Mesenchymal stem cell (in vitro differentiated cells and primary cell): Measurements from ENCODE around the gene SNW1.
"Not testable (repeated sequence)": the region's sequence is repeated elsewhere in the genome, so short reads cannot be mapped to it uniquely, and the experiment has no call there.

Source experiments
- DNase-seq: peaks from one replicate; pipeline ENCODE4 v3.0.0-alpha.2; 2013
- H2AFZ ChIP-seq: one replicate; pipeline ENCODE4 v1.6.1; 2013; ENCODE audit warnings: low read depth, mild to moderate bottlenecking, control low read depth, inconsistent platforms, low read length, moderate library complexity
- H2AK5ac ChIP-seq: 2 replicates; pipeline ENCODE4 v1.6.1; 2013; ENCODE audit warnings: low read length, moderate library complexity, mild to moderate bottlenecking, inconsistent platforms; ENCODE audit not compliant: severe bottlenecking
- H2BK120ac ChIP-seq: one replicate; pipeline ENCODE4 v1.6.1; 2013; ENCODE audit warnings: low read depth, mild to moderate bottlenecking, inconsistent platforms, low read length, moderate library complexity
- H2BK12ac ChIP-seq, 2 experiments: one replicate each; pipeline ENCODE4 v1.6.1; 2013; ENCODE audit warnings: inconsistent platforms in 2 of 2, low read length in 2 of 2, mild to moderate bottlenecking in 2 of 2, moderate library complexity in 2 of 2, control low read depth in 1 of 2
- H2BK15ac ChIP-seq: one replicate; pipeline ENCODE4 v1.6.1; 2013; ENCODE audit warnings: mild to moderate bottlenecking, low read depth, inconsistent platforms; ENCODE audit not compliant: poor library complexity, severe bottlenecking
- H2BK5ac ChIP-seq: 2 replicates; pipeline ENCODE4 v1.6.1; 2013; ENCODE audit warnings: low read depth, mild to moderate bottlenecking, low read length, control low read depth, inconsistent platforms; ENCODE audit not compliant: poor library complexity, severe bottlenecking
- H3K14ac ChIP-seq, 2 experiments: one replicate each; pipeline ENCODE4 v1.6.1; 2013; ENCODE audit warnings: inconsistent platforms in 2 of 2, low read length in 2 of 2, control low read depth in 1 of 2, mild to moderate bottlenecking in 1 of 2, moderate library complexity in 1 of 2
- H3K18ac ChIP-seq, 2 experiments: one replicate each; pipeline ENCODE4 v1.6.1; 2013; ENCODE audit warnings: inconsistent platforms in 2 of 2, low read length in 2 of 2, control low read depth in 1 of 2, low read depth in 1 of 2, mild to moderate bottlenecking in 1 of 2
- H3K23ac ChIP-seq, 2 experiments: one replicate each; pipeline ENCODE4 v1.6.1; 2013; ENCODE audit warnings: inconsistent platforms in 2 of 2, low read length in 2 of 2, mild to moderate bottlenecking in 2 of 2, moderate library complexity in 2 of 2, control low read depth in 1 of 2
- H3K27ac ChIP-seq: 2 replicates; pipeline ENCODE4 v1.5.1; 2013; ENCODE audit warnings: mild to moderate bottlenecking, moderate library complexity, low read length, control low read depth, inconsistent platforms; ENCODE audit not compliant: poor library complexity, severe bottlenecking
- H3K27me3 ChIP-seq, 2 experiments: 2 replicates each; pipeline versions ENCODE4 v1.6.1 to v1.7.0; 2013; ENCODE audit warnings: low read length in 2 of 2, mild to moderate bottlenecking in 2 of 2, moderate library complexity in 2 of 2, control low read depth in 1 of 2, inconsistent platforms in 1 of 2; ENCODE audit not compliant: control insufficient read depth in 1 of 2, insufficient read depth in 1 of 2
- H3K36me3 ChIP-seq, 2 experiments: 2 replicates each; pipeline versions ENCODE4 v1.6.1 to v1.7.0; 2013; ENCODE audit warnings: low read length in 2 of 2, control low read depth in 1 of 2, inconsistent platforms in 1 of 2, low read depth in 1 of 2, mild to moderate bottlenecking in 1 of 2; ENCODE audit not compliant: insufficient read depth in 2 of 2, control insufficient read depth in 1 of 2
- H3K4ac ChIP-seq, 2 experiments: one replicate each; pipeline ENCODE4 v1.6.1; 2013; ENCODE audit warnings: inconsistent platforms in 2 of 2, low read length in 2 of 2, mild to moderate bottlenecking in 2 of 2, moderate library complexity in 2 of 2, control low read depth in 1 of 2, low read depth in 1 of 2
- H3K4me1 ChIP-seq: 2 replicates; pipeline ENCODE4 v1.6.1; 2013; ENCODE audit warnings: low read depth, low read length, control low read depth; ENCODE audit not compliant: control insufficient read depth, insufficient read depth
- H3K4me2 ChIP-seq: 2 replicates; pipeline ENCODE4 v1.6.1; 2013; ENCODE audit warnings: low read length, mild to moderate bottlenecking, inconsistent platforms; ENCODE audit not compliant: poor library complexity, severe bottlenecking
- H3K4me3 ChIP-seq, 2 experiments: 2 replicates each; pipeline versions ENCODE4 v1.5.1 to v1.7.0; 2013; ENCODE audit warnings: low read length in 2 of 2, mild to moderate bottlenecking in 2 of 2, control low read depth in 1 of 2, low read depth in 1 of 2; ENCODE audit not compliant: insufficient read depth in 1 of 2
- H3K79me1 ChIP-seq: replicated peaks from 2 replicates; pipeline ENCODE4 v1.6.1; 2013; ENCODE audit warnings: mild to moderate bottlenecking, control low read depth, low read length, inconsistent platforms; ENCODE audit not compliant: poor library complexity, severe bottlenecking
- H3K9ac ChIP-seq: 2 replicates; pipeline ENCODE4 v1.7.0; 2013; ENCODE audit warnings: mild to moderate bottlenecking, low read length, moderate library complexity
- H3K9me3 ChIP-seq: 2 replicates; pipeline ENCODE4 v1.7.0; 2013; ENCODE audit warnings: mild to moderate bottlenecking, low read length; ENCODE audit not compliant: control insufficient read depth
- H4K8ac ChIP-seq: one replicate; pipeline ENCODE4 v1.6.1; 2013; ENCODE audit warnings: inconsistent platforms, mild to moderate bottlenecking, low read length, moderate library complexity
- H4K91ac ChIP-seq: one replicate; pipeline ENCODE4 v1.6.1; 2013; ENCODE audit warnings: mild to moderate bottlenecking, low read length, inconsistent platforms
- WGBS: methylation state at CpG from one replicate; pipeline ENCODE4 v1.1.7; 2013; ENCODE audit warnings: mixed read lengths; 5-methylcytosine and 5-hydroxymethylcytosine counted together

Gene SNW1

DNA sequence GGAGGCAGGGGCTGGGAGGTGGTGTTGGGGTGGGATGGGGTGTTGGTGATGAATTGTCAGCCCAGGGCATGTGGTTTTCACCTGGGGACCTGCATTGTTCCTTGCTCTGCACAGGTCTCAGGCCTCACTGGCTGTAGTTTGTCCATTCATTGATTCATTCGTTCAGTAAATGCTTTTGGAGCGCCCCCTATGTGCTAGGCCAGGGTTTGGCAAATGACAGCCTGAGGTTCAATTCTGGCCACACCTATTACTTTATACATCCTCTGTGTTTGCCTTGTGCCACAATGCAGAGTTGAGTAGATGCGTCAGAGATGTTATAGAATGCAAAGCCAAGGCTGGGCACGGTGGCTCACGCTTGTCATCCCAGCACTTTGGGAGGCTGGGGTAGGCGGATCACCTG, 43.6 kb upstream of the SNW1 start:
- Histone ChIP-seq H3K27ac (no peak overlapping the region), H3K9ac (no peak overlapping the region), H3K4me1 (no peaks in the 10 kb centered on the region), H3K23ac (no peak overlapping the region), H2BK12ac (no peak overlapping the region), H3K79me1 (peaks cover 9% of the 10 kb centered on the region), H3K4me2 (no peak overlapping the region), H3K18ac (no peak overlapping the region), H3K14ac (no peak overlapping the region), H3K4ac (no peak overlapping the region), H3K4me3 (no peak overlapping the region), H2BK120ac (no peak overlapping the region), H3K36me3 (no peaks in the 10 kb centered on the region), H4K91ac (no peak overlapping the region), H2BK15ac (no peak overlapping the region), H2AK5ac (no peak overlapping the region), H3K27me3 (no peaks in the 10 kb centered on the region), H3K9me3 (no peaks in the 10 kb centered on the region), H4K8ac (no peak overlapping the region), H2BK5ac (no peak overlapping the region), H2AFZ (no peak overlapping the region)
- WGBS = 56% methylated on average over 5 of the region's 6 CpGs
- no peak for DNase-seq

DNA sequence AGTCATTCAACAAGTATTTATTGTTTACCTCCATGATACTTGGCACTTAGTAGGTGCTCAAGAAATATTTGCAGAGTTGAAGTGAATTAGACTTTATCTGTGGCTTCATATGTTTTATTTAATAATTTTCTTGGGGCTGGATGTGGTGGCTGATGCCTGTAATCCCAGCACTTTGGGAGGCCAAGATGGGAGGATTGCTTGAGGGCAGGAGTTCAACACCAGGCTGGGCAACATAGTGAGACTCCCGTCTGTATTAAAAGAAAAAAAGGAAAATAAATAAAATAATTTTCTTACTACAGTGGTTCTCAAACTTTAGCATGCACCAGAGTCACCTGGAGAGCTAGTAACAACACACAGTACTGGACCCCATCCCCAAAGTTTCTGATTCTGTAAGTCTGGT, 39.9 kb upstream of the SNW1 start:
- Histone ChIP-seq H3K27me3 (no peaks in the 10 kb centered on the region), H3K18ac (no peak overlapping the region)

DNA sequence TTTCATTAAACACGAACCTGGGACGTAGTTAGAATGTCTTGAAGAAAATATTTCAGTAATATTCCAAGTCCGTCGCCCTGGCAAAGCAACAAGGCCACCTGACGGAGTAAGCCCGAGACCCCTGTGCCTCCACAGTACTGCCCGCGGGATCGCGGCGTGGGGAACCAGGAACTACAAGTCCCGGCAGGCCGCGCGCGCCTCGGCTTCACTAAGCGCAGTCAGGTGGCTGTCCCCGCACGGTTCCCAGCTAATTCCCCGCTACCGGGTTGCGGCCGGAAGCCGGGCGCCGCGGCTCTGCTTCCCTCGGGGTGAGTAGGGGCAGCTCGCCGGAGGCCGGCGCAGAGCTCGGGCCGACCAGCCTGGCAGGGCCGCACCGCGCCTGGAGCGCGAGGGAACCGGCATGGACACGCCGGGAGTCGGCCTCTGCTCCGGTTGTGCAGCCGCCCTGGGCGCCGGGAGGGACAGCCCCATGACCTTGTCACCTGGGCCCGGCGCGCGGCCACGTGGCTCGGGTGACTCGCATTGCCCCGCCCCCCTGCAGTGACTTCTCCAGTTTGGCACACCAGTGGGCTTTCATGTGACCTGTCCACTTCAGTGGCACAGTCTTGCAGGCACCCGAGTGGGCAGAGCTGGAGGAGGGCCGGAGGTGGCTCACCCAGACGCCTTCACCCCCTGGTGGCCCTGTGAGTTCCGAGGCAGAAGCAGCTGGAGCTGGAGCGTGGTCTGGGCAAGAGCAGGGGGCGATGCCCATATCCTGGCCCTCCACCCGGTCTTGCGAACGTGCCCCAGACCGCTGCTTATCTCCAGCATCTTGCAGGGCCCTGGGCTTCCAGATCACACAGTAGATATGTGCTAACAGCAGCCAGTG, 39.1 kb upstream of the SNW1 start, which contains the start of gene ADCK1:
ADCK1 (plus strand) TSS at position 247 of the 868 bp plus-strand sequence. CDS start 18,870 bp downstream, outside the sequence.
- Histone ChIP-seq H4K8ac (peak within 1 kb of the TSS; percentile 98), H3K27ac (no peak within 1 kb of the TSS), H2AK5ac (no peak within 1 kb of the TSS), H2BK12ac (peak within 1 kb of the TSS in 1 of 2 experiments; percentile 56), H2BK15ac (peak within 1 kb of the TSS; percentile 91), H3K36me3 (no peaks in the 10 kb centered on the region), H2BK120ac (peak within 1 kb of the TSS; percentile 71), H2AFZ (peak within 1 kb of the TSS; percentile 43), H3K4me2 (peak within 1 kb of the TSS; percentile 89), H3K23ac (no peak within 1 kb of the TSS), H3K9me3 (no peaks in the 10 kb centered on the region), H3K9ac (peak within 1 kb of the TSS; percentile 91), H4K91ac (peak within 1 kb of the TSS; percentile 95), H2BK5ac (no peak within 1 kb of the TSS), H3K14ac (peak within 1 kb of the TSS in 1 of 2 experiments; percentile 86), H3K4me1 (no peaks in the 10 kb centered on the region), H3K4ac (peak within 1 kb of the TSS; percentile 64 to 78), H3K18ac (peak within 1 kb of the TSS; percentile 87 to 93), H3K79me1 (peaks cover 1% of the 10 kb centered on the region), H3K27me3 (no peaks in the 10 kb centered on the region), H3K4me3 (peak within 1 kb of the TSS; percentile 89 to 90)
- peak; percentile 80 for DNase-seq
- 4% methylated on average over 63 of the region's 66 CpGs for WGBS

More for the DNA sequence above, 39.9 kb upstream of the SNW1 start:
- Histone ChIP-seq H4K91ac (no peak overlapping the region), H2BK15ac (no peak overlapping the region), H3K79me1 (peaks cover 1% of the 10 kb centered on the region), H2BK5ac (no peak overlapping the region), H2BK120ac (no peak overlapping the region), H3K4me3 (peak overlapping the region in 1 of 2 experiments; percentile 89), H3K9me3 (no peaks in the 10 kb centered on the region), H2BK12ac (peak overlapping the region in 1 of 2 experiments; percentile 57), H3K36me3 (no peaks in the 10 kb centered on the region), H4K8ac (no peak overlapping the region), H2AFZ (no peak overlapping the region), H3K27ac (no peak overlapping the region), H3K9ac (peak overlapping the region; percentile 91), H3K23ac (no peak overlapping the region), H3K14ac (no peak overlapping the region), H3K4ac (no peak overlapping the region), H3K4me1 (no peaks in the 10 kb centered on the region), H2AK5ac (no peak overlapping the region), H3K4me2 (no peak overlapping the region)
- no peak for DNase-seq
- no CpG with 5 or more reads among the region's 1 CpG for WGBS

DNA sequence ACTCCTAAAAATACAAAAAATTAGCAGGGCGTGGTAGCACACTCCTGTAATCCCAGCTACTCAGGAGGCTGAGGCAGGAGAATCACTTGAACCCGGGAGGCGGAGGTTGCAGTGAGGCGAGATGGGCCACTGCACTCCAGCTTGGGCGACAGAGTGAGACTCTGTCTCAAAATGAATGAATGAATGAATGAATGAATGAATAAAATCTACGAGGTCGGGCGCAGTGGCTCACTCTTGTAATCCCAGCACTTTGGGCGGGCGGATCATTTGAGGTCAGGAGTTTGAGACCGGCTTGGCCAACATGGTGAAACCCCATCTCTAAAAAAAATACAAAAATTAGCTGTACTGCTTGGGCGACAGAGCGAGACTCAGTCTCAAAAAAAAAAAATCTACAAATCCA, 38.5 kb upstream of the SNW1 start:
- Histone ChIP-seq H3K4me3 (peak overlapping the region in 1 of 2 experiments; percentile 89), H3K4me2 (peak overlapping the region; percentile 89), H2AFZ (peak overlapping the region; percentile 8), H3K9ac (peak overlapping the region; percentile 91)
- H3K36me3 ChIP-seq, H3K27me3 ChIP-seq, H2BK120ac ChIP-seq, H4K91ac ChIP-seq, H3K9me3 ChIP-seq, H2BK12ac ChIP-seq, DNase-seq, H3K23ac ChIP-seq, H3K4me1 ChIP-seq, H4K8ac ChIP-seq, H2AK5ac ChIP-seq, H3K27ac ChIP-seq, H3K18ac ChIP-seq, H2BK5ac ChIP-seq, H3K14ac ChIP-seq, H3K4ac ChIP-seq, H2BK15ac ChIP-seq, H3K79me1 ChIP-seq: not testable (repeated sequence)
- WGBS = 89% methylated on average over 13 of the region's 13 CpGs
